HepG2 (cell line): Measurements from ENCODE around the gene PXDC1. TPM values are rescaled to one million over a fixed set of nuclear protein-coding genes. Genes with fewer than 3 reads are reported as not detected.

Experiments used
- ARNT2 ChIP-seq: sonication (generic); formaldehyde crosslinking; IDR thresholded peaks from 2 replicates; pipeline ENCODE4 v1.8.0; 2022; ENCODE audit warnings: mild to moderate bottlenecking, low read depth, missing genetic modification reagents, moderate library complexity
- BCL3 ChIP-seq: sonication (generic); formaldehyde crosslinking; IDR thresholded peaks from 2 replicates; pipeline ENCODE4 v1.5.1; 2020; ENCODE audit warnings: mild to moderate bottlenecking, missing genetic modification reagents, moderate library complexity
- CBX1 ChIP-seq: IDR thresholded peaks from one replicate; pipeline ENCODE4 v1.6.1; 2016; ENCODE audit warnings: antibody characterized with exemption, low read depth
- CENPX ChIP-seq: sonication (generic); formaldehyde crosslinking; IDR thresholded peaks from 2 replicates; pipeline ENCODE4 v1.9.0; 2021; ENCODE audit warnings: mild to moderate bottlenecking, missing genetic modification reagents, moderate library complexity
- E2F2 ChIP-seq: sonication (generic); formaldehyde crosslinking; IDR thresholded peaks from 2 replicates; pipeline ENCODE4 v1.4.0; 2020; ENCODE audit warnings: missing genetic modification reagents, borderline replicate concordance
- ELK4 ChIP-seq: sonication (generic); formaldehyde crosslinking; IDR thresholded peaks from 2 replicates; pipeline ENCODE4 v1.9.0; 2021; ENCODE audit warnings: missing genetic modification reagents, borderline replicate concordance
- FOXO4 ChIP-seq: sonication (generic); formaldehyde crosslinking; conservative IDR thresholded peaks from 2 replicates; pipeline ENCODE4 v1.8.1; 2023; ENCODE audit warnings: missing genetic modification reagents
- MED13 ChIP-seq: sonication (generic); formaldehyde crosslinking; IDR thresholded peaks from 2 replicates; pipeline ENCODE4 v1.5.0; 2020; ENCODE audit warnings: missing genetic modification reagents
- NFAT5 ChIP-seq: sonication (generic); formaldehyde crosslinking; IDR thresholded peaks from 2 replicates; pipeline ENCODE4 v1.4.0; 2020; ENCODE audit warnings: missing genetic modification reagents
- RORA ChIP-seq: sonication (generic); formaldehyde crosslinking; IDR thresholded peaks from 2 replicates; pipeline ENCODE4 v1.5.0; 2020; ENCODE audit warnings: mild to moderate bottlenecking, missing genetic modification reagents, moderate library complexity
- TP53 ChIP-seq: sonication (generic); formaldehyde crosslinking; conservative IDR thresholded peaks from 2 replicates; pipeline ENCODE4 v1.4.0; 2020; ENCODE audit warnings: missing genetic modification reagents
- ZFAT ChIP-seq: sonication (generic); formaldehyde crosslinking; conservative IDR thresholded peaks from 2 replicates; pipeline ENCODE4 v1.8.1; 2023; ENCODE audit warnings: missing genetic modification reagents, inconsistent platforms
- ZNF577 ChIP-seq: sonication (generic); formaldehyde crosslinking; IDR thresholded peaks from 2 replicates; pipeline ENCODE4 v1.4.0; 2020; ENCODE audit warnings: mild to moderate bottlenecking, low read depth, missing genetic modification reagents, borderline replicate concordance
- ZNF713 ChIP-seq: sonication (generic); formaldehyde crosslinking; IDR thresholded peaks from 2 replicates; pipeline ENCODE4 v1.4.0; 2020; ENCODE audit warnings: mild to moderate bottlenecking, missing genetic modification reagents
- ZNF782 ChIP-seq: sonication (generic); formaldehyde crosslinking; IDR thresholded peaks from 2 replicates; pipeline ENCODE4 v1.4.0; 2020; ENCODE audit warnings: missing genetic modification reagents, mild to moderate bottlenecking, borderline replicate concordance
- polyA plus RNA-seq, 8 experiments: library from polyadenylated mRNA; depleted of rRNA in 3 of 8; stranded (reverse) in 7 of 8; unstranded in 1 of 8; fragments of >200 nt; fragmentation: Illumina TruSeq in 4 of 8; extraction: Trizol in 4 of 8; gene quantifications; 2 replicates each; pipeline versions ENCODE4 v1.2.1 to v1.2.3, GENCODE V29; 2011 to 2016; ENCODE audit warnings: low read depth in 4 of 8, missing spikeins in 1 of 8, mixed read lengths in 1 of 8; ENCODE audit not compliant: insufficient read depth in 1 of 8
- total RNA-seq, 5 experiments: library from RNA; depleted of rRNA; stranded (reverse); fragments of >200 nt; fragmentation: Illumina TruSeq; extraction: Trizol; gene quantifications; 2 replicates each; pipeline ENCODE4 v1.2.3, GENCODE V29; 2016; ENCODE audit warnings: low read depth in 1 of 5

The PXDC1 gene
- total and polyA plus RNA-seq, 2 of the 13 experiments (the other 11 are each of a cell fraction or from before 2014, with no cell fraction given), result 32.4 to 34.7 TPM

- TF ChIP-seq BCL3 (CRISPR knock-in tag) (no peak), CENPX (no peak), FOXO4 (CRISPR knock-in tag) (no peak), CBX1 (no peak), ZFAT (no peak), NFAT5 (no peak), ZNF782 (no peak), ZNF713 (CRISPR knock-in tag) (no peak), ARNT2 (CRISPR knock-in tag) (no peak), E2F2 (CRISPR knock-in tag) (no peak), TP53 (no peak), ZNF577 (CRISPR knock-in tag) (no peak), ELK4 (CRISPR knock-in tag) (no peak), RORA (CRISPR knock-in tag) (no peak), MED13 (CRISPR knock-in tag) (no peak)
These were observed 25.5 kb upstream of the PXDC1 start (continued) for GRCh38 chr6:3776881-3777507.
